Esophagus squamous epithelium (tissue), 5 donors: ENCODE data around the gene RSPH1. TPM values are rescaled to one million over a fixed set of nuclear protein-coding genes. Genes with fewer than 3 reads are reported as not detected.

Source experiments
- DNase-seq: peaks from one replicate; lab custom pipeline; 2025; lab: John Stamatoyannopoulos, UW
- H3K27ac ChIP-seq, 4 donors: fragments of 200-600 bp; sonication (generic); one replicate each; pipeline ENCODE4 v1.5.1; 2016 to 2019; ENCODE audit warnings: mild to moderate bottlenecking in 1 of 4
- H3K27me3 ChIP-seq, 4 donors: fragments of 200-600 bp; sonication (generic); 1 replicate in 3 of 4; 2 replicates in 1 of 4; pipeline versions ENCODE4 v1.5.1 to v1.6.0; 2017 to 2021; ENCODE audit warnings: antibody characterized with exemption in 1 of 4
- H3K36me3 ChIP-seq, 3 donors: fragments of 200-600 bp; sonication (generic); one replicate each; pipeline ENCODE4 v1.5.1; 2016 to 2019
- H3K4me1 ChIP-seq, 3 donors: fragments of 200-600 bp; sonication (generic); one replicate each; pipeline ENCODE4 v1.5.1; 2017 to 2019
- H3K4me3 ChIP-seq, 4 donors: fragments of 200-600 bp; sonication (generic); 1 replicate in 3 of 4; 2 replicates in 1 of 4; pipeline ENCODE4 v1.5.1; 2016 to 2019; ENCODE audit warnings: mild to moderate bottlenecking in 2 of 4, moderate library complexity in 1 of 4
- H3K9me3 ChIP-seq, 3 donors: fragments of 200-600 bp; sonication (generic); one replicate each; pipeline ENCODE4 v1.5.1; 2016 to 2019
- POLR2A ChIP-seq, 4 donors: fragments of 450-650 bp; IDR thresholded peaks; one replicate each; pipeline ENCODE4 v1.6.1; 2017; ENCODE audit warnings: antibody characterized with exemption in 4 of 4, mild to moderate bottlenecking in 4 of 4, moderate library complexity in 3 of 4
- WGBS, 2 donors: methylation state at CpG; one replicate each; pipeline ENCODE4 v1.1.5; 2018; 5-methylcytosine and 5-hydroxymethylcytosine counted together
- intact Hi-C: fragments of 100-400 bp; cut with DNase I; formaldehyde crosslinking; loops from one replicate; pipeline ENCODE4 v1.15.0; 2022
- total RNA-seq, 4 donors: library from RNA; depleted of rRNA; stranded (reverse); fragments of >200 nt; gene quantifications; one replicate each; pipeline ENCODE4 v1.1.0, GENCODE V29; 2016
- TF ChIP-seq, protein P1 (sequence below), 6 experiments: fragments of 450-650 bp in 4 of 6; fragments of 200-600 bp in 2 of 6; sonication (generic) in 2 of 6; IDR thresholded peaks; one replicate each; pipeline ENCODE4 v1.5.1; 2016 to 2019; ENCODE audit warnings: antibody characterized with exemption in 6 of 6, mild to moderate bottlenecking in 4 of 6, moderate library complexity in 4 of 6
- donor health status: DM: yes; HTN: yes; CAD: no.

RSPH1 gene
- total RNA-seq, 4 donors from 2014 or later, result 0.19 TPM; not detected in 3

DNA sequence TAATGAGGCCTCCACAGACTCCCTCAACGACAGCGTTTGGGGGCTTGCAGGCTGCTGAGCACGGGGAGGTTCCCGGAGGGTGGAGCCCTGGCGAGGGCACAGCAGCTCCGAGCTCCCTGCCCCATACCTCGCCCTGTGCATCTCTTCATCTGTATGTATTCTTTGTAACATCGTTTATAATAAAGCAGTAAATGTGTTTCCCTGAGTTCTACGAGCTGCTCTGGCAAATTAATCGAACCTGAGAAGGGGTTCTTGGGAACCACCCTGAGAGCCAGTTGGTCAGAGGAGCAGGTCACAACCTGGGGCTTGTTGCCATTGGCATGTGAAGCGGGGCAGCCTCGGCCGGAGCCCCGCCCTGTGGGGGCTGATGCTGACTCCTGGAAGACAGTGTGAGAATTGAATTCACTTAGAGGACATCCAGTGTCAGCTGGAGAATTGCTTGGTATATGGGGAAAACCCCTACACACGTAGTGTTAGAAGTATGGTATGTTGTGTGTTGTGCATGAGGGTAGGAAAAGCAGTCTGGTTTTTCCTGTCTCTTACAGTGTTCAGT, 29.1 kb upstream of the RSPH1 start:
- Histone ChIP-seq H3K9me3 (no peaks in the 10 kb centered on the region), H3K27ac (peak overlapping the region; percentile 11 to 85 (median 74)), H3K36me3 (peaks cover 0 to 64% (median 0%) of the 10 kb centered on the region in 3 donors), H3K4me1 (peaks cover 0 to 46% (median 0%) of the 10 kb centered on the region in 3 donors), H3K27me3 (no peaks in the 10 kb centered on the region), H3K4me3 (peak overlapping the region in 3 of 4 donors; percentile 19 to 52 (median 28))
- TF ChIP-seq, protein P1, sequence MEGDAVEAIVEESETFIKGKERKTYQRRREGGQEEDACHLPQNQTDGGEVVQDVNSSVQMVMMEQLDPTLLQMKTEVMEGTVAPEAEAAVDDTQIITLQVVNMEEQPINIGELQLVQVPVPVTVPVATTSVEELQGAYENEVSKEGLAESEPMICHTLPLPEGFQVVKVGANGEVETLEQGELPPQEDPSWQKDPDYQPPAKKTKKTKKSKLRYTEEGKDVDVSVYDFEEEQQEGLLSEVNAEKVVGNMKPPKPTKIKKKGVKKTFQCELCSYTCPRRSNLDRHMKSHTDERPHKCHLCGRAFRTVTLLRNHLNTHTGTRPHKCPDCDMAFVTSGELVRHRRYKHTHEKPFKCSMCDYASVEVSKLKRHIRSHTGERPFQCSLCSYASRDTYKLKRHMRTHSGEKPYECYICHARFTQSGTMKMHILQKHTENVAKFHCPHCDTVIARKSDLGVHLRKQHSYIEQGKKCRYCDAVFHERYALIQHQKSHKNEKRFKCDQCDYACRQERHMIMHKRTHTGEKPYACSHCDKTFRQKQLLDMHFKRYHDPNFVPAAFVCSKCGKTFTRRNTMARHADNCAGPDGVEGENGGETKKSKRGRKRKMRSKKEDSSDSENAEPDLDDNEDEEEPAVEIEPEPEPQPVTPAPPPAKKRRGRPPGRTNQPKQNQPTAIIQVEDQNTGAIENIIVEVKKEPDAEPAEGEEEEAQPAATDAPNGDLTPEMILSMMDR (IDR thresholded peaks at IDR 0.05), result no peak
- no peak for TF ChIP-seq POLR2A (IDR thresholded peaks at IDR 0.05)
- WGBS, 2 donors, result 32 to 55% methylated on average over 6 to 14 of the region's 15 CpGs
- intact Hi-C loops, result no loop called here
- DNase-seq, result no peak

- TF ChIP-seq, protein P1 (IDR thresholded peaks at IDR 0.05), result no peak
- TF ChIP-seq POLR2A (IDR thresholded peaks at IDR 0.05), result no peak
- H3K36me3 ChIP-seq, result peaks cover 0 to 68% (median 3%) of the 10 kb centered on the region in 3 donors
- peaks cover 0 to 46% (median 0%) of the 10 kb centered on the region in 3 donors for H3K4me1 ChIP-seq
- H3K9me3 ChIP-seq, result no peaks in the 10 kb centered on the region
- intact Hi-C loops, result no loop called here
- peak overlapping the region; percentile 11 to 85 (median 74) for H3K27ac ChIP-seq
- H3K4me3 ChIP-seq, result peak overlapping the region in 3 of 4 donors; percentile 19 to 52 (median 28)
- 26 to 37% methylated on average over 12 to 14 of the region's 17 CpGs for WGBS, 2 donors
- DNase-seq, result no peak
- no peaks in the 10 kb centered on the region for H3K27me3 ChIP-seq
These were observed 28.5 kb upstream of the RSPH1 start for GRCh38 chr21:42524341-42525028.

DNA sequence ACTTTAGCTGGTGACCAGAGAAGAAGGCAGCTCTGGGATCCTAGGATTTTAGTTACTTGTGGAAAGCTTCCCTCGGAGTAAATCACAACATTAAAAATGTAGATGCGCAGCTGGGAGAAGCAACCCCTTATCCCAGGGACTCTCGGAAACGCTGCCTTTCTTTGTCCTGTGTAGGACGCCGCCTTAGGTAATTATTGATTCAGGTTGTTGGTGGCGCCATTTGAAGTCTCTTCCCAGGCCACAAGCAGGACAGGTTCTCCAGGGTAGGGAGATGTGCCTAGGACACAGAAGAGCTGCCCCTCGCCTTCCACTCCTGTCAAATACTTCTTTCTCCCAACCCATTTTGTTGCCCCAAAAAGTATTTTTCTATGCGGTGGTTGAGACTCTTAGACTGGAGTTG, 27.9 kb upstream of the RSPH1 start:
- peak overlapping the region in 2 of 4 donors; percentile 28 to 52 for H3K4me3 ChIP-seq
- TF ChIP-seq, protein P1 (IDR thresholded peaks at IDR 0.05), result no peak
- no peak for TF ChIP-seq POLR2A (IDR thresholded peaks at IDR 0.05)

GRCh38 chr21:42523211-42523610, 27.2 kb upstream of the RSPH1 start:
- H3K27ac ChIP-seq, result peak overlapping the region in 1 of 4 donors; percentile 78

More for the DNA sequence above, 27.9 kb upstream of the RSPH1 start:
- peaks cover 0 to 46% (median 0%) of the 10 kb centered on the region in 3 donors for H3K4me1 ChIP-seq
- no peaks in the 10 kb centered on the region for H3K27me3 ChIP-seq
- WGBS, 2 donors, result 81 to 83% methylated on average over 9 of the region's 9 CpGs
- peaks cover 0 to 71% (median 5%) of the 10 kb centered on the region in 3 donors for H3K36me3 ChIP-seq
- intact Hi-C loops, result no loop called here
- no peak for DNase-seq
- H3K27ac ChIP-seq, result peak overlapping the region in 3 of 4 donors; percentile 70 to 85 (median 78)
- no peaks in the 10 kb centered on the region for H3K9me3 ChIP-seq

More at GRCh38 chr21:42523211-42523610, 27.2 kb upstream of the RSPH1 start:
- intact Hi-C loops, result no loop called here
- H3K4me1 ChIP-seq, result peaks cover 0 to 47% (median 0%) of the 10 kb centered on the region in 3 donors
- peaks cover 0 to 78% (median 5%) of the 10 kb centered on the region in 3 donors for H3K36me3 ChIP-seq
- no peaks in the 10 kb centered on the region for H3K9me3 ChIP-seq
- DNase-seq, result no peak
- H3K27me3 ChIP-seq, result no peaks in the 10 kb centered on the region
- H3K4me3 ChIP-seq, result no peak overlapping the region
- 85 to 88% methylated on average over 3 to 5 of the region's 7 CpGs for WGBS, 2 donors
- TF ChIP-seq, protein P1 (IDR thresholded peaks at IDR 0.05), result no peak
- no peak for TF ChIP-seq POLR2A (IDR thresholded peaks at IDR 0.05)
